GM19467 (cell line): ENCODE data around the gene CGB1.
"Not testable (repeated sequence)": the region's sequence is repeated elsewhere in the genome, so short reads cannot be mapped to it uniquely, and the experiment has no call there.

Experiments
- ATAC-seq: cut with Tn5 transposase; IDR thresholded peaks from one replicate; pipeline ENCODE4 v1.9.1; 2021; ENCODE audit warnings: mild to moderate bottlenecking, moderate library complexity; ENCODE audit not compliant: unreplicated experiment

Gene CGB1

GRCh38 chr19:49024233-49024632 is 12.5 kb downstream of the CGB1 start, which contains the start of gene CGB3:
Gene CGB3 (minus strand): TSS chr19:49024333. CDS start chr19:49023971, 362 bp downstream.
- not testable (repeated sequence) for ATAC-seq

- no peak for ATAC-seq
These were observed 14.6 kb downstream of the CGB1 start for GRCh38 chr19:49022116-49022515.

GRCh38 chr19:49020931-49021895 is 15.5 kb downstream of the CGB1 start:
- ATAC-seq, result no peak

- ATAC-seq, result no peak
These were observed 16.4 kb downstream of the CGB1 start for GRCh38 chr19:49020342-49020741.

GRCh38 chr19:49019242-49019932 is 17.3 kb downstream of the CGB1 start:
- ATAC-seq, result no peak

GRCh38 chr19:49018388-49019241 is 18.1 kb downstream of the CGB1 start:
- ATAC-seq, result not testable (repeated sequence)

GRCh38 chr19:49017666-49018351 is 18.9 kb downstream of the CGB1 start:
- no peak for ATAC-seq

GRCh38 chr19:49017041-49017665 is 19.5 kb downstream of the CGB1 start, which contains the start of gene LHB:
Gene LHB (minus strand): TSS chr19:49017091. CDS start chr19:49017081, 10 bp downstream.
- no peak for ATAC-seq

GRCh38 chr19:49016067-49016839 is 20.4 kb downstream of the CGB1 start:
- ATAC-seq, result no peak

- no peak for ATAC-seq
These were observed 21.8 kb downstream of the CGB1 start for GRCh38 chr19:49014870-49015255.

- no peak for ATAC-seq
These were observed 22.4 kb downstream of the CGB1 start for GRCh38 chr19:49014123-49014869.

GRCh38 chr19:49011194-49011593 is 25.5 kb downstream of the CGB1 start:
- ATAC-seq, result no peak

- ATAC-seq, result no peak
These were observed 26.2 kb downstream of the CGB1 start for GRCh38 chr19:49010453-49010852.

- no peak for ATAC-seq
These were observed 26.9 kb downstream of the CGB1 start for GRCh38 chr19:49009828-49010227.

GRCh38 chr19:49006905-49007304 is 29.8 kb downstream of the CGB1 start:
- no peak for ATAC-seq

- no peak for ATAC-seq
These were observed 31.6 kb downstream of the CGB1 start for GRCh38 chr19:49004964-49005614.

- ATAC-seq, result no peak
These were observed 32.6 kb downstream of the CGB1 start for GRCh38 chr19:49004133-49004532.
